OCI-LY7 (cell line): ENCODE results near the gene TXNDC15.

Source experiments
- CTCF ChIP-seq: fragments of 200-600 bp; sonication (generic); conservative IDR thresholded peaks from 2 replicates; pipeline ENCODE4 v1.5.1; 2014; ENCODE audit warnings: mild to moderate bottlenecking, antibody characterized with exemption, low read length, moderate library complexity, mixed read lengths
- EZH2phosphoT487 ChIP-seq: fragments of 200-600 bp; sonication (generic); IDR thresholded peaks from 2 replicates; pipeline ENCODE4 v1.6.1; 2018; ENCODE audit warnings: low read depth, borderline replicate concordance, mild to moderate bottlenecking, mixed run types, antibody characterized with exemption, low read length, moderate library complexity, mixed read lengths

- TF ChIP-seq CTCF (no peak), EZH2phosphoT487 (no peak)
These were observed 63.9 kb downstream of the TXNDC15 start for GRCh38 chr5:134938030-134938429.
